H9 (cell line): Measurements from ENCODE around the gene HMSD. TPM values are rescaled to one million over a fixed set of nuclear protein-coding genes. Genes with fewer than 3 reads are reported as not detected.

Experiments
- DNase-seq: peaks from one replicate; pipeline ENCODE4 v3.0.0-alpha.2; 2017
- H2AFZ ChIP-seq: one replicate; pipeline ENCODE4 v1.6.1; 2013; ENCODE audit warnings: mild to moderate bottlenecking, low read length, control low read depth, moderate library complexity
- H2AK5ac ChIP-seq: 2 replicates; pipeline ENCODE4 v1.6.1; 2013; ENCODE audit warnings: low read length, control low read depth, mixed read lengths; ENCODE audit not compliant: insufficient read length
- H2BK120ac ChIP-seq: one replicate; pipeline ENCODE4 v1.6.1; 2013; ENCODE audit warnings: low read depth, mild to moderate bottlenecking, low read length, control low read depth, inconsistent platforms; ENCODE audit not compliant: poor library complexity, severe bottlenecking
- H2BK12ac ChIP-seq: 2 replicates; pipeline ENCODE4 v1.6.1; 2013; ENCODE audit warnings: low read length, control low read depth, mixed read lengths, low read depth; ENCODE audit not compliant: insufficient read length
- H2BK15ac ChIP-seq: 2 replicates; pipeline ENCODE4 v1.6.1; 2013; ENCODE audit warnings: low read depth, low read length, control low read depth
- H2BK20ac ChIP-seq: one replicate; pipeline ENCODE4 v1.6.1; 2013; ENCODE audit warnings: low read depth, mild to moderate bottlenecking, low read length, control low read depth, inconsistent platforms; ENCODE audit not compliant: poor library complexity, severe bottlenecking
- H2BK5ac ChIP-seq: 2 replicates; pipeline ENCODE4 v1.6.1; 2013; ENCODE audit warnings: low read length, control low read depth, mixed read lengths; ENCODE audit not compliant: insufficient read length
- H3K14ac ChIP-seq: 2 replicates; pipeline ENCODE4 v1.6.1; 2013; ENCODE audit warnings: low read length, control low read depth; ENCODE audit not compliant: insufficient read depth
- H3K18ac ChIP-seq: 2 replicates; pipeline ENCODE4 v1.6.1; 2013; ENCODE audit warnings: low read depth, mild to moderate bottlenecking, mixed read lengths, low read length, control low read depth; ENCODE audit not compliant: insufficient read length
- H3K23ac ChIP-seq: 2 replicates; pipeline ENCODE4 v1.6.1; 2013; ENCODE audit warnings: low read length, control low read depth, mixed read lengths, low read depth; ENCODE audit not compliant: insufficient read length
- H3K23me2 ChIP-seq: 2 replicates; pipeline ENCODE4 v1.6.1; 2013; ENCODE audit warnings: low read depth, mild to moderate bottlenecking, mixed read lengths, low read length, control low read depth; ENCODE audit not compliant: insufficient read length, poor library complexity, severe bottlenecking
- H3K27ac ChIP-seq: 2 replicates; pipeline ENCODE4 v1.5.1; 2013; ENCODE audit warnings: low read length, control low read depth, mixed read lengths, low read depth; ENCODE audit not compliant: insufficient read length
- H3K27me3 ChIP-seq: 2 replicates; pipeline ENCODE4 v1.6.1; 2013; ENCODE audit warnings: low read length, control low read depth, inconsistent platforms; ENCODE audit not compliant: insufficient read depth
- H3K4ac ChIP-seq: 2 replicates; pipeline ENCODE4 v1.6.1; 2013; ENCODE audit warnings: low read depth, mild to moderate bottlenecking, control low read depth, inconsistent platforms, low read length, moderate library complexity
- H3K4me1 ChIP-seq: 2 replicates; pipeline ENCODE4 v1.6.1; 2013; ENCODE audit warnings: low read length, control low read depth, inconsistent platforms; ENCODE audit not compliant: insufficient read depth
- H3K4me2 ChIP-seq: 2 replicates; pipeline ENCODE4 v1.6.1; 2013; ENCODE audit warnings: low read length, control low read depth, mixed read lengths; ENCODE audit not compliant: insufficient read length, insufficient read depth
- H3K56ac ChIP-seq: 2 replicates; pipeline ENCODE4 v1.6.1; 2013; ENCODE audit warnings: low read depth, mild to moderate bottlenecking, mixed read lengths, low read length, control low read depth; ENCODE audit not compliant: insufficient read length
- H3K79me1 ChIP-seq: 2 replicates; pipeline ENCODE4 v1.6.1; 2013; ENCODE audit warnings: low read depth, mild to moderate bottlenecking, moderate library complexity, low read length, control low read depth, inconsistent platforms; ENCODE audit not compliant: insufficient read depth, poor library complexity, severe bottlenecking
- H3K79me2 ChIP-seq: 2 replicates; pipeline ENCODE4 v1.6.1; 2013; ENCODE audit warnings: low read length, control low read depth, inconsistent platforms; ENCODE audit not compliant: insufficient read depth
- H3K9ac ChIP-seq: 2 replicates; pipeline ENCODE4 v1.6.1; 2013; ENCODE audit warnings: low read length, control low read depth, mixed read lengths; ENCODE audit not compliant: insufficient read length; ENCODE audit errors: extremely low read depth
- H3K9me3 ChIP-seq: one replicate; pipeline ENCODE4 v1.6.1; 2013; ENCODE audit warnings: low read depth, low read length, inconsistent platforms; ENCODE audit not compliant: control insufficient read depth
- H3T11ph ChIP-seq: one replicate; pipeline ENCODE4 v1.6.1; 2013; ENCODE audit warnings: mild to moderate bottlenecking, low read length, control low read depth, inconsistent platforms
- H4K20me1 ChIP-seq: one replicate; pipeline ENCODE4 v1.6.1; 2013; ENCODE audit not compliant: control insufficient read depth, insufficient read length, insufficient read depth
- H4K5ac ChIP-seq: 2 replicates; pipeline ENCODE4 v1.6.1; 2013; ENCODE audit warnings: low read depth, mild to moderate bottlenecking, mixed read lengths, low read length, control low read depth; ENCODE audit not compliant: insufficient read length
- H4K8ac ChIP-seq: replicated peaks from 2 replicates; pipeline ENCODE4 v1.6.1; 2013; ENCODE audit warnings: low read length, control low read depth, mixed read lengths, low read depth; ENCODE audit not compliant: insufficient read length
- H4K91ac ChIP-seq: 2 replicates; pipeline ENCODE4 v1.6.1; 2013; ENCODE audit warnings: low read depth, mild to moderate bottlenecking, moderate library complexity, mixed read lengths, low read length, control low read depth; ENCODE audit not compliant: insufficient read length
- H3K27ac Mint-ChIP-seq, 3 experiments: 2 replicates in 2 of 3; 3 replicates in 1 of 3; pipeline ENCODE4 v1.8.0; 2020 to 2021; ENCODE audit warnings: mixed read lengths in 3 of 3, mild to moderate bottlenecking in 1 of 3, moderate library complexity in 1 of 3
- H3K27me3 Mint-ChIP-seq: 2 replicates; pipeline ENCODE4 v1.8.0; 2021; ENCODE audit warnings: low read depth, mild to moderate bottlenecking, moderate library complexity, mixed read lengths
- H3K36me3 Mint-ChIP-seq, 3 experiments: 2 replicates in 2 of 3; 3 replicates in 1 of 3; pipeline ENCODE4 v1.8.0; 2020 to 2021; ENCODE audit warnings: low read depth in 3 of 3, mixed read lengths in 3 of 3; ENCODE audit not compliant: insufficient read depth in 1 of 3
- H3K4me1 Mint-ChIP-seq, 2 experiments: 2 replicates each; pipeline ENCODE4 v1.8.0; 2020; ENCODE audit warnings: mixed read lengths in 2 of 2
- H3K4me3 Mint-ChIP-seq, 2 experiments: 2 replicates in 1 of 2; 3 replicates in 1 of 2; pipeline ENCODE4 v1.8.0; 2020 to 2021; ENCODE audit warnings: mild to moderate bottlenecking in 2 of 2, mixed read lengths in 2 of 2, moderate library complexity in 1 of 2
- H3K9me3 Mint-ChIP-seq, 2 experiments: 2 replicates in 1 of 2; 3 replicates in 1 of 2; pipeline ENCODE4 v1.8.0; 2020; ENCODE audit warnings: mild to moderate bottlenecking in 2 of 2, mixed read lengths in 2 of 2, moderate library complexity in 1 of 2
- CTCF ChIP-seq: fragments of 200-600 bp; sonication (generic); conservative IDR thresholded peaks from 3 replicates; pipeline ENCODE4 v1.8.0; 2021; ENCODE audit warnings: antibody characterized with exemption, mild to moderate bottlenecking
- WGBS: extraction: QIAGEN DNeasy Blood & Tissue Kit; methylation state at CpG from one replicate; pipeline ENCODE4 v1.1.7; 2013; ENCODE audit warnings: missing lambda C conversion rate, low lambda C conversion rate, mixed read lengths; ENCODE audit not compliant: insufficient read length; ENCODE audit errors: extremely low coverage; 5-methylcytosine and 5-hydroxymethylcytosine counted together
- total RNA-seq: library from RNA; stranded (reverse); gene quantifications from 2 replicates; pipeline ENCODE4 v1.2.1, GENCODE V29; 2021

HMSD gene
- total RNA-seq, 1 experiment from 2014 or later: 6.6 TPM

- Mint-ChIP-seq H3K4me3 (no peak overlapping the region), H3K36me3 (no peaks in the 10 kb centered on the region), H3K27me3 (no peaks in the 10 kb centered on the region), H3K27ac (no peak overlapping the region), H3K4me1 (no peaks in the 10 kb centered on the region), H3K9me3 (no peaks in the 10 kb centered on the region)
- Histone ChIP-seq H3K9me3 (no peaks in the 10 kb centered on the region), H3K18ac (no peak overlapping the region), H3K79me2 (0 out of 2 replicates have a peak, but pooled peaks cover 2% of the 10 kb centered on the region), H3K79me1 (no peaks in the 10 kb centered on the region), H3K23me2 (no peaks in the 10 kb centered on the region), H3K56ac (no peak overlapping the region), H3K4ac (no peak overlapping the region), H2AFZ (no peak overlapping the region), H3K23ac (no peak overlapping the region), H3K14ac (no peak overlapping the region), H4K8ac (no peak overlapping the region), H4K91ac (no peak overlapping the region), H3K27ac (no peak overlapping the region), H2BK5ac (no peak overlapping the region), H3K4me1 (no peaks in the 10 kb centered on the region), H2BK15ac (no peak overlapping the region), H3K4me2 (no peak overlapping the region), H2AK5ac (no peak overlapping the region), H3K27me3 (no peaks in the 10 kb centered on the region), H3K9ac (no peak overlapping the region), H2BK20ac (no peak overlapping the region), H4K5ac (no peak overlapping the region), H3T11ph (no peak overlapping the region), H2BK120ac (no peak overlapping the region), H4K20me1 (no peaks in the 10 kb centered on the region), H2BK12ac (no peak overlapping the region)
- no peak for DNase-seq
- TF ChIP-seq CTCF: no peak
- WGBS: no CpG with 5 or more reads among the region's 2 CpGs
Measured at GRCh38 chr18:63922049-63922448, 27.1 kb upstream of the HMSD start.
